GM21423 (cell line): Measurements from ENCODE around the gene FBXL17.
"Not testable (repeated sequence)": the region's sequence is repeated elsewhere in the genome, so short reads cannot be mapped to it uniquely, and the experiment has no call there.

Experiments used
- ATAC-seq: cut with Tn5 transposase; IDR thresholded peaks from one replicate; pipeline ENCODE4 v1.9.1; 2021; ENCODE audit warnings: mild to moderate bottlenecking, moderate library complexity; ENCODE audit not compliant: unreplicated experiment

The FBXL17 gene

GRCh38 chr5:108312258-108312657 lies 69.6 kb downstream of the FBXL17 start:
- no peak for ATAC-seq

- no peak for ATAC-seq
These were observed 70.2 kb downstream of the FBXL17 start for GRCh38 chr5:108311682-108312081.

GRCh38 chr5:108303611-108304010 lies 78.3 kb downstream of the FBXL17 start:
- ATAC-seq, result no peak

GRCh38 chr5:108303086-108303485 lies 78.8 kb downstream of the FBXL17 start:
- no peak for ATAC-seq

GRCh38 chr5:108297042-108297601 lies 84.8 kb downstream of the FBXL17 start:
- ATAC-seq, result no peak

GRCh38 chr5:108295578-108296368 lies 86.1 kb downstream of the FBXL17 start:
- no peak for ATAC-seq

- ATAC-seq, result no peak
These were observed 100.8 kb downstream of the FBXL17 start for GRCh38 chr5:108280960-108281569.

- no peak for ATAC-seq
These were observed 101.7 kb downstream of the FBXL17 start for GRCh38 chr5:108280248-108280647.

- no peak for ATAC-seq
These were observed 103.3 kb downstream of the FBXL17 start for GRCh38 chr5:108278285-108279240.

- ATAC-seq, result no peak
These were observed 105.5 kb downstream of the FBXL17 start for GRCh38 chr5:108276187-108277050.

GRCh38 chr5:108274080-108274479 lies 107.8 kb downstream of the FBXL17 start:
- ATAC-seq, result not testable (repeated sequence)

GRCh38 chr5:108271127-108271526 lies 110.8 kb downstream of the FBXL17 start:
- ATAC-seq, result no peak

- no peak for ATAC-seq
These were observed 115.7 kb downstream of the FBXL17 start for GRCh38 chr5:108266242-108266641.

- ATAC-seq, result no peak
These were observed 117.4 kb downstream of the FBXL17 start for GRCh38 chr5:108264533-108264932.

- no peak for ATAC-seq
These were observed 118.6 kb downstream of the FBXL17 start for GRCh38 chr5:108263338-108263737.

- no peak for ATAC-seq
These were observed 121.1 kb downstream of the FBXL17 start for GRCh38 chr5:108260858-108261170.

GRCh38 chr5:108260117-108260857 lies 121.6 kb downstream of the FBXL17 start:
- ATAC-seq, result peak; percentile 92

- no peak for ATAC-seq
These were observed 122.6 kb downstream of the FBXL17 start for GRCh38 chr5:108259306-108259705.

GRCh38 chr5:108257996-108258395 lies 123.9 kb downstream of the FBXL17 start:
- ATAC-seq, result no peak

- ATAC-seq, result no peak
These were observed 126.4 kb downstream of the FBXL17 start for GRCh38 chr5:108255468-108255867.
